ENCODE data around the gene RNASET2. TPM values are rescaled to one million over a fixed set of nuclear protein-coding genes. Genes with fewer than 3 reads are reported as not detected.

RNASET2 gene
- total and polyA plus RNA-seq, 2 of the 13 experiments (the other 11 are each of a cell fraction or from before 2014, with no cell fraction given), result 44.6 to 597 TPM

DNA sequence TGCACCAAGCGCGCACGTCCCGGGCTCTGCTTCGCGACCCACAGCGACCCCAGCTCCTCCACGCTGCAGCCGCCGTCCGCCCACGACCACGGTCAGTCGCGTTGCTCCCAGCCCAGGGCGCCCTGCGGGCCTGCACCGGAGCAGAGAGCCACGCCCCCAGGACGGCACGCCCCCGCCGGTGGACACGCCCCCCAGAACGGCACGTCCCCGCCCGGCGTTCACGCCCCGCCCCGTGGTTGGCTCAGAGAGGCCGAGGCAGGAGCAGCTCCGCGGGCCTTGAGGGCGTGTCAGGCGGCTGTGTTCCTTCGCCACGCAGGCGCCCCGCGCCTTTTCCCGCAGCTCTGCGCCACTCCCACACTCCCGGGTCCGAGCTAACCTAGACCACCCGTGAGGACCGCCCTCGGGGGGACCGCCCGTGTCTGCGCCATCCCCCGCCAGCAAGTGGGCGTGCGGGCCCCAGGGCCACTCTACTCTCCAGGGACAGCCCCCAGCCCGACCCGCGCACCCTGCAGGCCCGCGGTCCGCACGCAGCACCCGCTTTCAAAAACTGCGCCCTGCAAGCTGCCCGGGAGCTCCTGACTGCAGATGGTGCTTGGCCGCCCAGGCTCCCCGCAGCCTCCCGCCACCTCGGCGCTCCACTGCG lies at the start of gene RNASET2 (continued):
- TF ChIP-seq, protein P1, sequence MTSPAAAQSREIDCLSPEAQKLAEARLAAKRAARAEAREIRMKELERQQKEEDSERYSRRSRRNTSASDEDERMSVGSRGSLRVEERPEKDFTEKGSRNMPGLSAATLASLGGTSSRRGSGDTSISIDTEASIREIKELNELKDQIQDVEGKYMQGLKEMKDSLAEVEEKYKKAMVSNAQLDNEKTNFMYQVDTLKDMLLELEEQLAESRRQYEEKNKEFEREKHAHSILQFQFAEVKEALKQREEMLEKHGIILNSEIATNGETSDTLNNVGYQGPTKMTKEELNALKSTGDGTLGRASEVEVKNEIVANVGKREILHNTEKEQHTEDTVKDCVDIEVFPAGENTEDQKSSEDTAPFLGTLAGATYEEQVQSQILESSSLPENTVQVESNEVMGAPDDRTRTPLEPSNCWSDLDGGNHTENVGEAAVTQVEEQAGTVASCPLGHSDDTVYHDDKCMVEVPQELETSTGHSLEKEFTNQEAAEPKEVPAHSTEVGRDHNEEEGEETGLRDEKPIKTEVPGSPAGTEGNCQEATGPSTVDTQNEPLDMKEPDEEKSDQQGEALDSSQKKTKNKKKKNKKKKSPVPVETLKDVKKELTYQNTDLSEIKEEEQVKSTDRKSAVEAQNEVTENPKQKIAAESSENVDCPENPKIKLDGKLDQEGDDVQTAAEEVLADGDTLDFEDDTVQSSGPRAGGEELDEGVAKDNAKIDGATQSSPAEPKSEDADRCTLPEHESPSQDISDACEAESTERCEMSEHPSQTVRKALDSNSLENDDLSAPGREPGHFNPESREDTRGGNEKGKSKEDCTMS (CRISPR knock-in tag; conservative IDR thresholded peaks at IDR 0.05), result no peak
- TF ChIP-seq AKAP8 (CRISPR knock-in tag; IDR thresholded peaks at IDR 0.05), result peak; percentile 99
- TF ChIP-seq ZNF142 (CRISPR knock-in tag; IDR thresholded peaks at IDR 0.05), result 0 out of 2 replicates have a peak, but pooled peaks have one; percentile 51
- TF ChIP-seq ZNF329 (CRISPR knock-in tag; IDR thresholded peaks at IDR 0.05; ENCODE audit: low read depth), result peak; percentile 76; the same call in 1 of the 2 replicates
- TF ChIP-seq SMYD3 (CRISPR knock-in tag; IDR thresholded peaks at IDR 0.05), result no peak; the same call in 1 of the 2 replicates
- no peak for TF ChIP-seq EHMT2 (IDR thresholded peaks at IDR 0.05; ENCODE audit: borderline replicate concordance, low read depth, low read length)
- TF ChIP-seq, protein P2, sequence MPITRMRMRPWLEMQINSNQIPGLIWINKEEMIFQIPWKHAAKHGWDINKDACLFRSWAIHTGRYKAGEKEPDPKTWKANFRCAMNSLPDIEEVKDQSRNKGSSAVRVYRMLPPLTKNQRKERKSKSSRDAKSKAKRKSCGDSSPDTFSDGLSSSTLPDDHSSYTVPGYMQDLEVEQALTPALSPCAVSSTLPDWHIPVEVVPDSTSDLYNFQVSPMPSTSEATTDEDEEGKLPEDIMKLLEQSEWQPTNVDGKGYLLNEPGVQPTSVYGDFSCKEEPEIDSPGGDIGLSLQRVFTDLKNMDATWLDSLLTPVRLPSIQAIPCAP (CRISPR knock-in tag; IDR thresholded peaks at IDR 0.05; ENCODE audit: low read depth), result peak; percentile 53; the same call in 1 of the 2 replicates

Measured in HepG2 (cell line).